ENCODE measurements around the gene IDI1.
"Not testable (repeated sequence)": the region's sequence is repeated elsewhere in the genome, so short reads cannot be mapped to it uniquely, and the experiment has no call there.

The IDI1 gene

GRCh38 chr10:1063232-1063865, 14.4 kb upstream of the IDI1 start:
- DNase-seq: no peak

- no peak for DNase-seq
These were observed 13.2 kb upstream of the IDI1 start for GRCh38 chr10:1061930-1062774.

GRCh38 chr10:1059902-1060301, 11.0 kb upstream of the IDI1 start:
- no peak for DNase-seq

DNA sequence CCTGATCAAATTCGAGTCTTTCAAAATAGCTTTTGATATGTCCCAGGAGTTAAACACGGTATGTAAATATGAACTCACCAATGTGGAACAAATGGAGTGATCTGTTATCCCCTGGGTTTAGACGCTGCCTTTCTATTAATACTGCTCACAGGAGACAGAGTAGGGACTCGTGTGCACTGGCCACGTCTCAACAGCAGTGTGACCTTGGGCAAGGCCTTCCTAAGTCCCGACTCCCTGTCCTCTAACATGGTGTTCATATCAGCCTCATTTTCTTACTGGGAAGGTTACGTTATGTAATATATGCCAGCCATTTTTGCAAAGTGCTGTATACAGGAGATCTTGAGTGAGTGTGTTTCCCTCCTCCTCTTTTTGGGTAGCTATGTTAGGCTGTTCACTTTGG, 9.1 kb upstream of the IDI1 start:
- no peak for DNase-seq

DNA sequence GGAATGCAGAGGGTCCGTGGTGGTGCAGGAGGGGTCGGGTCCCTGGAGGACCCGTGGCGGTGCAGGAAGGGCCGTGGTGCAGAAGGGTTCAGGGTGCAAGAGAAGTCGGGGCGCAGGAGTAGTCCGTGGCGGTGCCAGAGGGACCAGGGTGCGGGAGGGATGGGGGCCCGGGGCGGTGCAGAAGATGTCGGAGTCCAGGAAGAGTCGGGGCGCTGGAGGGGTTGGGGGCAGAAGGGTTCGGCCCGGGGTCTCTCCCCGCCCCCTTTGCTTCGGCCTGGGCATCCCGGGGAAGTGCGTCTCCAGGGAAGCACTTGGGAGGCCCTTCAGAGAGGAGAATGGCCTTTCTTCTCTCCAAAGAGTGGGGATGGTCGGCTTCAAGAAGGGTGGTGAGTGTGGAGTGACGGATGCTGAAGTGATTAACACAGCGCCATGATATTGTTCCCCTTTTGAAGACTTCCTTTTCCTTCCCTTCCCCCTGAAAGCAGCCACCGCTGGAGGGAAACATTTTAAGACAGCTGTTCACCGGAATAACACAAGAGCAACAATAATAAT, 8.3 kb upstream of the IDI1 start:
- DNase-seq: no peak

GRCh38 chr10:1056326-1057105, 7.6 kb upstream of the IDI1 start, which contains the start of gene WDR37:
WDR37 (plus strand) TSS chr10:1056385; CDS start chr10:1072156, 15,771 bp downstream.
- peak; percentile 57 to 73 for DNase-seq

DNA sequence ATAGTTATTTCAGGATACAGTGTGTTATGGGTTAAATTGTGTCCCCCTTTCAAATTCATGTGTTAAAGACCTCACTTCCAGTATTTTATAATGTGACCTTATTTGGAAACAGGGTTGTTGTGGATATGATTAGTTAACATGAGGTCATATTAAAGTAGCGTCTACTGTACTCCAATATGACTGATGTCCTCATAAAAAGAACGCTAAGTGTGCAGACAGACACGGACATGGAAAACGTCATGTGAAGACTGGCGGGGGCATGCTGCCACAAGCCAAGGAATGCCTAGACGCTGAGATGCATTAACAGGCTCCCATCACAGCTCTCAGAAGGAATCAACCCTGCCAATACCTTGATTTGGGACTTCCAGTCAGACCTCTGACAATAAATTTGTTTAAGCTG, 5.8 kb upstream of the IDI1 start:
- DNase-seq: no peak

DNA sequence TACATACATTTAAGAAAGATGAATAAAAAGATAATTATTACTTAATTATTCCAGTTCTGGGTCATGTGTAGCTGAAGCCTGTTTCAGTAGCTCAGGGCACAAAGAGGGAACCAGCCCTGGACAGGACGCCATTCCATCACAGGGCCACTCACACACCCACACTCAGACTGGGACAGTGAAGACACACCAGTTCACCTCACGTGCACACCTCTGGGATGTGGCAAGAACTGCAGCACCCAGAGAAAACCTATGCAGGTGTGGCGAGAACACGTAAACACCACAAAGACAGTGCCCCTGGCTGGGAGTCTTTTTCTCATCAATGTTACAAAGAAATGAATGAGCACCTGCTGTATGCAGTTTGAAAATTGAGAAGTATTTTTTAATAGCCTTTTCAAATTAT, 1.6 kb upstream of the IDI1 start:
- DNase-seq: no peak

DNA sequence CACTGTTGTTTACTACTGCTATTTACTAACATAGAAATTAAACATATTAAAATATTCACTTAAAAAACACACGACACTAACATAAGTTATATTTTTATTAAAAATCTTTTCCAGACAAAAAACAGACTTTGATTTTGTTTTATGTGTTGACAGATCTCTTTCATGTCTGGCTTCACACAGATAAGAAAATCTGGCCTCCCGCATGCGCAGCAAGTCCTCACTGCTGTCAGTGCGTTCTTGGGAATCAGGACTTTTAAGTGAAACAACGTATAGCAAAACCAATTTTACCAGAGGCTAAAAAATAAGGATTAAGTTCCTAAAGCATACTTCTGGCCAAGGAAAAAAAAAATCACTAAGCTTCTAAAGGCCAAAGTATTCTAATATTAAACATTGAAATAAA, 1.2 kb upstream of the IDI1 start:
- no peak for DNase-seq

GRCh38 chr10:1049425-1049958, 573 bp upstream of the IDI1 start:
- DNase-seq: no peak

DNA sequence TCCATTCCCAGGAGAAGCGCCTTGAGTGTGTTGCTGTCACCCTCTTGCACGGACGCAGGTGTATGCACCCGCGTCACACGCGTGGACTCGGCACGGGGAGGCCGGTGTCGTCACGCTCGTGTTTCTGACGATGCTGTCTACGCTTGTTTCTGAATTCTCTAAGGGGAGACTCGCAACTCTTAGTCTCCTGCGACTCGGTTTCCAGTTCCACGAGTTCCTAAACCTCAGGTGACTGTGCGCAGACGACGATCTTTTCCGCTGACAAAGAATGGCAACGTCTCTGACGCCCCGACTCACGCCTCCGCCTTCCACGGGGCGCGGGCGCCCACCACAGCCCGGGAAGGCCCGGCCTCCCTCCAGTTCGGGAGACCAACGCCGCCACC, 579 bp downstream of the IDI1 start:
- peak in 1 of 2 experiments; percentile 54 for DNase-seq

DNA sequence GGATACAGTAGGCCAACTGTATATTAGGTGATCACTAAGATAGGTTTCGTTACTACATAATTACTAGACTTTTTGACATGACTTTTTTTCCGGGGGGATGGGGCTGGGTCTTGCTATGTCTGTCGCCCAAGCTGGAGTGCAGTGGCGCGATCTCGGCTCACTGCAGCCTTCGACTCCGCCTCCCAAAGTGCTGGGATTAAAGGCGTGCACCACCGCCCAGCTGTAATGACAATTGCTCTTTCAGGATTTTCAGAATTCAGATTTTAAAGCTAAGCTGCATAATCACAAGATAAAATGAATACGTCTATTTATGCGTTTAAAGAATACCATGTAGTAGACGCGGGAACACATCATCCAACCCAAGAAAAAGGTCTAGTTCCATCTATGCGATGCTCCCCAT, 982 bp downstream of the IDI1 start:
- no peak for DNase-seq

- DNase-seq: no peak
These were observed 3.5 kb downstream of the IDI1 start for GRCh38 chr10:1045415-1045814.

- no peak for DNase-seq
These were observed 4.0 kb downstream of the IDI1 start for GRCh38 chr10:1044964-1045363.

DNA sequence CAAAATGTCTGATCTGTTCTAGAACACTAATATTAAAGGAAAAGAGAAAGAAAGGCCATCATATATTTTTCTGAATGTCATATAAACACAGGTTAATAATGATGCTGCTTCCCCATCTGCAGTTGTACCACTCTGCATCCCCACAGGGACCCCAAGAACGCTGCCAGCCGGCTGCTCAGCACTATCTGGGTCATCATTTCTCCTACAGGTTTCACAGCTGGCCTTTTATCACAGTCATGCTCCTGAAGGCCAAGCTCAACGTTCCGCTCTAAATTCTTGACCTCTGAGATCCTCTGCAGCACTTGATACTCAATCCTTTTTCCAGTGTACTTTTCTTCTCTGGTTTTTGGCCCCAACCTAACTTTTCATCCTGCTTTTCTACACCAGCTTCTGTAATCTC, 4.8 kb downstream of the IDI1 start:
- no peak for DNase-seq

- no peak for DNase-seq
These were observed 5.4 kb downstream of the IDI1 start for GRCh38 chr10:1043532-1043995.

DNA sequence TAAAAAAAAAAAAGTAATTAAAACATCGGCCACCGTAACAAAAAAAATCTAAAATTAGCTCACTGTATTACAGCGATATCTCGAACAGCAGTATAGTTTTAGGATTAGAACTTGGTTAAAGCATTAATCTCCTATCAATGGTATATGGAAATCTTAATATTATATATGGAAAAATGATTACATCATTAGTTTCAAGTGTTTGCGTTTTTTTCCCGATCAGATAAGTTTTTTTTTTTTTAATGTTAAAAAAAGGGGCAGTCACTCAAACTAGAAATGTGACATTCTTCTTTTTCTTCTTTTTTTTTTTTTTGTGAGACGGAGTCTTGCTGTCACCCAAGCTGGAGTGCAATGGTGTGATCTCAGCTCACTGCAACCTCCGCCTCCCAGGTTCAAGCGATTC, 7.4 kb downstream of the IDI1 start:
- DNase-seq: no peak

DNA sequence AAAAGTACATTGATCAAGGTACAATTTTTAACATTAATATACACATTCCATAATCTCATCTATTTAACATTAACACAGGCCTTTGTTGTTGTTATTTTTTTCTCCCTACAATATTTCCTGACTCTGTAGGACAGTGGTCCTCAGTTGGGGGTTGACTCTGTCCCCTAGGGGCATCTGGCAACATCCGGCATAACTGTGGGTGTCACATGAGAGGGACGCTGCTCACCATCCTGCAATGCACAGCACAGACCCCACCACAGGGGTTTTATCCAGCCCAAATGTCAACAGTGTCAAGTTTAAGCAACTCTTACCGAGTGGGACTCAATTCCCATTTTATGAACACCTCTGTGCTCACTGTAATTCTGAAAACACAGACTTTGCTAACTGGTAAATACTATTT, 8.8 kb downstream of the IDI1 start:
- no peak for DNase-seq

DNA sequence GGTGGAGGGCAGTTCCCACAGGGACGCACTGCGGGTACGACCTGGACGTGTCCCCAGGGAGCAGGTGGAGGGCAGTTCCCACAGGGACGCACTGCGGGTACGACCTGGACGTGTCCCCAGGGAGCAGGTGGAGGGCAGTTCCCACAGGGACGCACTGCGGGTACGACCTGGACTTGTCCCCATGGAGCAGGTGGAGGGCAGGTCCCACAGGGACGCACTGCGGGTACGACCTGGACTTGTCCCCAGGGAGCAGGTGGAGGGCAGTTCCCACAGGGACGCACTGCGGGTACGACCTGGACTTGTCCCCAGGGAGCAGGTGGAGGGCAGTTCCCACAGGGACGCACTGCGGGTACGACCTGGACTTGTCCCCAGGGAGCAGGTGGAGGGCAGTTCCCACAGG, 10.2 kb downstream of the IDI1 start:
- DNase-seq: not testable (repeated sequence)

- no peak for DNase-seq
These were observed 11.8 kb downstream of the IDI1 start for GRCh38 chr10:1037098-1037497.

GRCh38 chr10:1036341-1036791, 12.6 kb downstream of the IDI1 start:
- DNase-seq: no peak

GRCh38 chr10:1035201-1035600, 13.7 kb downstream of the IDI1 start:
- DNase-seq: no peak

DNA sequence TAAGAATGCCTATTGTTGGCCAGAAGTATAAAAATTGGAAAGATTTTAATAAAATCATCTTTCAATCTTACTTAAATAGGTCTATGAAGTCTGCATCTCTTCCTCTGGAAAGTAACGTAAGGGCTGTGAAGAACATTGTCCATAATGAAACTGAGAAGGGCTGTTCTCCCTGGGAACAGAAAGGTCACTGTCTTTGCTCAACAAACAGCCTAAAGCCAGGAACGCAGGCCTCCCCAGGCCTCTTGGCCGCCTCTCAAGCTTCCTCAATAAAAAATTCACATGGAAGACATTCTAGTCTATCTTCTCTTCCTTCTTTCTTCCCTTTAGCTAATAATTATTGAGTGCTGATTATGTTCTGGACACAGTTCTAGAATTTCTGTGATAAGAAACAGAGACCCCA, 14.2 kb downstream of the IDI1 start:
- DNase-seq: no peak

All from NCI-H446 (cell line).